ENCODE measurements around the gene DDX31.
A peak's percentile ranks its signal among the peaks of the same experiment; 100 is the strongest.

- TF ChIP-seq, protein P1, sequence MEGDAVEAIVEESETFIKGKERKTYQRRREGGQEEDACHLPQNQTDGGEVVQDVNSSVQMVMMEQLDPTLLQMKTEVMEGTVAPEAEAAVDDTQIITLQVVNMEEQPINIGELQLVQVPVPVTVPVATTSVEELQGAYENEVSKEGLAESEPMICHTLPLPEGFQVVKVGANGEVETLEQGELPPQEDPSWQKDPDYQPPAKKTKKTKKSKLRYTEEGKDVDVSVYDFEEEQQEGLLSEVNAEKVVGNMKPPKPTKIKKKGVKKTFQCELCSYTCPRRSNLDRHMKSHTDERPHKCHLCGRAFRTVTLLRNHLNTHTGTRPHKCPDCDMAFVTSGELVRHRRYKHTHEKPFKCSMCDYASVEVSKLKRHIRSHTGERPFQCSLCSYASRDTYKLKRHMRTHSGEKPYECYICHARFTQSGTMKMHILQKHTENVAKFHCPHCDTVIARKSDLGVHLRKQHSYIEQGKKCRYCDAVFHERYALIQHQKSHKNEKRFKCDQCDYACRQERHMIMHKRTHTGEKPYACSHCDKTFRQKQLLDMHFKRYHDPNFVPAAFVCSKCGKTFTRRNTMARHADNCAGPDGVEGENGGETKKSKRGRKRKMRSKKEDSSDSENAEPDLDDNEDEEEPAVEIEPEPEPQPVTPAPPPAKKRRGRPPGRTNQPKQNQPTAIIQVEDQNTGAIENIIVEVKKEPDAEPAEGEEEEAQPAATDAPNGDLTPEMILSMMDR (IDR thresholded peaks at IDR 0.05), result peak; percentile 41 to 90 (median 79)
- TF ChIP-seq POLR2A (IDR thresholded peaks at IDR 0.05), result no peak
These were observed 94.7 kb downstream of the DDX31 start for GRCh38 chr9:132575005-132575609.

Data from thyroid gland (tissue), 4 donors.